ENCODE measurements around the gene ABTB2. TPM values are rescaled to one million over a fixed set of nuclear protein-coding genes. Genes with fewer than 3 reads are reported as not detected.

ABTB2 gene
- total and polyA plus RNA-seq, 2 of the 8 experiments (the other 6 are each of a cell fraction or from before 2014, with no cell fraction given) = 7.7 to 10.2 TPM

- 75% methylated on average over 1 of the region's 1 CpG; no CpG with 5 or more reads in 1 of the 2 experiments for WGBS, 2 experiments (ENCODE audit: extremely low coverage in 1 of 2, insufficient coverage in 1 of 2, insufficient read length in 1 of 2, insufficient replicate concordance in 2 of 2, low coverage in 1 of 2, low lambda C conversion rate in 2 of 2, missing lambda C conversion rate in 1 of 2)
- Histone ChIP-seq H3K23ac (ENCODE audit: insufficient read length) (no peak overlapping the region), H3K56ac (replicated peaks; ENCODE audit: insufficient read length, low read depth, low read length) (no peak overlapping the region), H3K4me2 (ENCODE audit: insufficient read depth in 1 of 2, low read depth in 2 of 2, low read length in 2 of 2) (no peak overlapping the region), H3K4ac (replicated peaks; ENCODE audit: insufficient read length, low read depth, low read length) (no peak overlapping the region), H2BK5ac (ENCODE audit: low read depth, low read length) (no peak overlapping the region), H4K5ac (ENCODE audit: insufficient read length, low read depth, low read length) (no peak overlapping the region), H4K91ac (replicated peaks; ENCODE audit: insufficient read length, low read length) (no peak overlapping the region), H3K18ac (ENCODE audit: extremely low read depth, low read length) (no peak overlapping the region), H4K20me1 (replicated peaks in 1 of 2; ENCODE audit: control insufficient read depth in 1 of 2, insufficient read depth in 2 of 2, low read length in 2 of 2) (no peaks in the 10 kb centered on the region), H2BK20ac (ENCODE audit: low read length) (no peak overlapping the region), H3K36me3 (ENCODE audit: control insufficient read depth in 2 of 4, insufficient read depth in 4 of 4, low read length in 3 of 4) (no peaks in the 10 kb centered on the region), H2BK15ac (ENCODE audit: low read length) (no peak overlapping the region), H2AFZ (ENCODE audit: low read length) (no peak overlapping the region), H3K9ac (replicated peaks in 1 of 4; ENCODE audit: extremely low read depth in 1 of 4, low read depth in 3 of 4, low read length in 3 of 4) (no peak overlapping the region), H2BK12ac (ENCODE audit: low read depth, low read length) (no peak overlapping the region), H3K23me2 (ENCODE audit: low read depth, low read length) (no peaks in the 10 kb centered on the region), H4K8ac (ENCODE audit: extremely low read depth, insufficient read depth, low read length) (no peak overlapping the region), H3K14ac (ENCODE audit: insufficient read length) (no peak overlapping the region), H2AK5ac (ENCODE audit: low read depth, low read length) (no peak overlapping the region), H3K27me3 (replicated peaks in 1 of 4; ENCODE audit: control insufficient read depth in 3 of 4, extremely low read depth in 1 of 4, insufficient read depth in 3 of 4, low read length in 3 of 4) (no peaks in the 10 kb centered on the region), H3K79me2 (ENCODE audit: control insufficient read depth in 1 of 2, insufficient read depth in 2 of 2, low read length in 2 of 2) (no peaks in the 10 kb centered on the region), H3K4me3 (ENCODE audit: extremely low read depth in 1 of 4, insufficient read depth in 2 of 4, low read depth in 3 of 4, low read length in 4 of 4) (no peak overlapping the region), H3K9me3 (ENCODE audit: insufficient read depth in 2 of 2, low read depth in 1 of 2, low read length in 1 of 2) (no peaks in the 10 kb centered on the region), H2BK120ac (replicated peaks; ENCODE audit: low read depth, low read length) (no peak overlapping the region), H3K79me1 (ENCODE audit: low read depth, low read length) (no peaks in the 10 kb centered on the region), H3K27ac (ENCODE audit: low read depth, low read length) (no peak overlapping the region), H3K4me1 (replicated peaks in 1 of 4; ENCODE audit: control insufficient read depth in 3 of 4, insufficient read depth in 4 of 4, low read length in 3 of 4) (peaks cover 0 to 3% (median 0%) of the 10 kb centered on the region in 4 experiments; a peak in 1 of 7 replicates)
- ChIA-PET CTCF (ENCODE audit: partially characterized antibody) (interaction anchor here (1.1 to 1.5 kb wide), 3 partner anchors 9 to 22 kb away, joined by 3 to 5 read pairs (median 4); no protein-coding TSS in a partner anchor), POLR2A (ENCODE audit: partially characterized antibody) (no interaction called here)
- DNase-seq (ENCODE audit: low read depth in 1 of 2, low spot score in 2 of 2) (no peak), FAIRE-seq (no peak)
- TF ChIP-seq SIX5 (IDR thresholded peaks at IDR 0.05; ENCODE audit: low read depth, low read length) (no peak), CBX5 (IDR thresholded peaks at IDR 0.05; ENCODE audit: low read depth, low read length) (no peak), JUND (IDR thresholded peaks at IDR 0.05; ENCODE audit: low read length) (no peak), JUN (IDR thresholded peaks at IDR 0.05; ENCODE audit: low read depth, low read length) (no peak), EGR1 (IDR thresholded peaks at IDR 0.05; ENCODE audit: borderline replicate concordance, low read depth, low read length) (no peak), HDAC6 (IDR thresholded peaks at IDR 0.05; ENCODE audit: low read depth, low read length) (no peak), RXRA (IDR thresholded peaks at IDR 0.05; ENCODE audit: insufficient read depth, low read depth, low read length) (no peak), BACH1 (IDR thresholded peaks at IDR 0.05; ENCODE audit: low read length) (no peak), TBP (IDR thresholded peaks at IDR 0.05; ENCODE audit: low read depth, low read length) (no peak), EP300 (IDR thresholded peaks at IDR 0.05; ENCODE audit: borderline replicate concordance in 1 of 2, low read depth in 2 of 2, low read length in 2 of 2) (no peak), USF2 (IDR thresholded peaks at IDR 0.05; ENCODE audit: low read length) (no peak), POLR2A (IDR thresholded peaks at IDR 0.05; ENCODE audit: control extremely low read depth in 1 of 2, low read depth in 2 of 2, low read length in 2 of 2) (no peak), RBBP5 (IDR thresholded peaks at IDR 0.05; ENCODE audit: borderline replicate concordance, low read depth, low read length) (no peak)
Measured at GRCh38 chr11:34215806-34216453, 141.9 kb downstream of the ABTB2 start.
